ENCODE data around the gene TAL2. TPM values are rescaled to one million over a fixed set of nuclear protein-coding genes. Genes with fewer than 3 reads are reported as not detected.

TAL2 gene
- total RNA-seq, 4 donors from 2014 or later, result not detected

DNA sequence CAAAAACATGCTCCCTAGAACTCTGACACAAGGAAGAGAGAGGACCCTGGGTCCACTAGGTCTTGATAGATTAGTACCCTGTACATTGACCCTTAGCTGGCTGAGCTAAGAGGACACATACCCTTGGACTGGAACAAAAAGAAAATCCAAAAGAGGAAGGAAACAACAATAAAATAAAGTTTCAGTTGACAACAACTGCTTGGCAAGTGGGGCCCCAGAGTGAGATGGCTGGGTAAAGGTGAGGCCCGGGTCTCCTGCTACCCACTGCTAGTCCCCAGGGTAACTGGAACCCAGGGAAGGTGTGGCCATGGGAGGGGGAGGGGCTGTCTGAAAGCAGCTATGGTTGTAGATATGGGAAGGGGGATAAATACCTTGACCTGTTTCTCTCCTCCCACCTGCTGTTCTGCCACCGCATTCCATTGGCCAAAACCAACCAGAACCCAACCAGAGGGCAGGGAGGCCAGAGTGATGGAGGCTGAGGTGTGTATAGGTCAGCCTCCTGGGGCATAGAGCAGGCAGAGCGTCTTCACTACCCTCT, 11.7 kb downstream of the TAL2 start:
- TF ChIP-seq, protein P1, sequence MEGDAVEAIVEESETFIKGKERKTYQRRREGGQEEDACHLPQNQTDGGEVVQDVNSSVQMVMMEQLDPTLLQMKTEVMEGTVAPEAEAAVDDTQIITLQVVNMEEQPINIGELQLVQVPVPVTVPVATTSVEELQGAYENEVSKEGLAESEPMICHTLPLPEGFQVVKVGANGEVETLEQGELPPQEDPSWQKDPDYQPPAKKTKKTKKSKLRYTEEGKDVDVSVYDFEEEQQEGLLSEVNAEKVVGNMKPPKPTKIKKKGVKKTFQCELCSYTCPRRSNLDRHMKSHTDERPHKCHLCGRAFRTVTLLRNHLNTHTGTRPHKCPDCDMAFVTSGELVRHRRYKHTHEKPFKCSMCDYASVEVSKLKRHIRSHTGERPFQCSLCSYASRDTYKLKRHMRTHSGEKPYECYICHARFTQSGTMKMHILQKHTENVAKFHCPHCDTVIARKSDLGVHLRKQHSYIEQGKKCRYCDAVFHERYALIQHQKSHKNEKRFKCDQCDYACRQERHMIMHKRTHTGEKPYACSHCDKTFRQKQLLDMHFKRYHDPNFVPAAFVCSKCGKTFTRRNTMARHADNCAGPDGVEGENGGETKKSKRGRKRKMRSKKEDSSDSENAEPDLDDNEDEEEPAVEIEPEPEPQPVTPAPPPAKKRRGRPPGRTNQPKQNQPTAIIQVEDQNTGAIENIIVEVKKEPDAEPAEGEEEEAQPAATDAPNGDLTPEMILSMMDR (IDR thresholded peaks at IDR 0.05), result no peak
- TF ChIP-seq POLR2A (IDR thresholded peaks at IDR 0.05), result no peak
- Histone ChIP-seq H3K4me3 (replicated peaks in 1 of 3) (no peak overlapping the region), H3K27me3 (no peaks in the 10 kb centered on the region), H3K9me3 (no peaks in the 10 kb centered on the region), H3K27ac (no peak overlapping the region), H3K4me1 (no peaks in the 10 kb centered on the region), H3K36me3 (no peaks in the 10 kb centered on the region)
- DNase-seq, result no peak
- intact Hi-C loops (cut with DNase I), result no loop called here
- WGBS, 2 donors, result 80 to 85% methylated on average over 3 of the region's 3 CpGs

DNA sequence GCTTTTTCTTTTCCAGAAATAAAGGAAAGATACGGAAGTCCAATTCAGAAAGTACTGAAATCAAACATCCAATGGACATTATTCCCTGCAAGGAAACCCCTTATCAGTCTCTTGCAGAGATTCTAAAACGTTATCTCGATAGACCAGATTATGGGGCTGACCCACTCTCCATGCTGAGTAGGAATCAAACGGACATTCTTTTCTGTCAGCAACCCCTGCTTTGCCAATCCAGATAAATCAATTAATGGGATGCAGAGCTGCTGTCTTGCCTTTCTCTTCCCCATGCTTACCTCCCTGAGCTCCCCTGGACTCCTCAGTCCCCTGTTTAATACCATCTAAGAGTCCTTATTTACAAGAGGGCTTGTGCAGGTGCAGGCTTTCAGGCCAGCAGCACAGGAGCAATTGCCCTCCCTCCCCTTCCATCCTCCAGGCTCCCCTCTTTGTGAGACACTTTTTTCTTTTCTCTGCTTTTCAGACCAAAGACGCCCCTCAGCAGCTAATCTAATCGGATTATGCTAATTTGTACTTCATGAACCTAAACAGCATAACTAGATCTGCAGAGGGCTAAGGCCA, 14.2 kb downstream of the TAL2 start:
- H3K9me3 ChIP-seq, result no peaks in the 10 kb centered on the region
- WGBS, 2 donors, result 62 to 63% methylated on average over 6 of the region's 6 CpGs
- no peaks in the 10 kb centered on the region for H3K36me3 ChIP-seq
- intact Hi-C loops (cut with DNase I), result no loop called here
- no peak overlapping the region for H3K4me3 ChIP-seq (replicated peaks in 1 of 3)
- TF ChIP-seq, protein P1 (IDR thresholded peaks at IDR 0.05), result no peak
- TF ChIP-seq POLR2A (IDR thresholded peaks at IDR 0.05), result no peak
- no peaks in the 10 kb centered on the region for H3K4me1 ChIP-seq
- no peak for DNase-seq
- H3K27ac ChIP-seq, result no peak overlapping the region
- H3K27me3 ChIP-seq, result no peaks in the 10 kb centered on the region

DNA sequence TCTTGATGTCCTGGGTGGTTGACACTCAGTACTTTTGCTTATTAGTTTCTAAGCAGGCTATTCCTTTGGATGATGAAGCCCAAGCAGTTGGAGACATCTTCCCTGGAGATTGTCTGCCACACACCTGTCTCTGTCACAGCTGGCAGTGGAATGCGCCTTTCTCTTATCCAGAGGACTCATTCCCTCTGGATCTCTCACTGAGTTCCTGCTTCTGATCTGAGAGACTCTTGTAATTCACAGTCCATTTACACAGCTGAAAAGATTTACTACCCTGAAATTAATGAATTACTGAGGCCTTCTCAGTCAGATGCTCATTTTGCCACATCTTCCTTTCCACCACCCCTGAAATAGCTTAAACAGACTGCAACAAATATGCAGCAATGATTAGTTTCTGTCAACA, 15.9 kb downstream of the TAL2 start:
- TF ChIP-seq, protein P1 (IDR thresholded peaks at IDR 0.05), result no peak
- no peak for TF ChIP-seq POLR2A (IDR thresholded peaks at IDR 0.05)
- Histone ChIP-seq H3K27me3 (no peaks in the 10 kb centered on the region), H3K4me3 (replicated peaks in 1 of 3) (no peak overlapping the region), H3K9me3 (no peaks in the 10 kb centered on the region), H3K4me1 (no peaks in the 10 kb centered on the region), H3K36me3 (no peaks in the 10 kb centered on the region), H3K27ac (no peak overlapping the region)
- WGBS, 2 donors, result 90 to 96% methylated on average over 1 of the region's 1 CpG
- intact Hi-C loops (cut with DNase I), result no loop called here
- no peak for DNase-seq

DNA sequence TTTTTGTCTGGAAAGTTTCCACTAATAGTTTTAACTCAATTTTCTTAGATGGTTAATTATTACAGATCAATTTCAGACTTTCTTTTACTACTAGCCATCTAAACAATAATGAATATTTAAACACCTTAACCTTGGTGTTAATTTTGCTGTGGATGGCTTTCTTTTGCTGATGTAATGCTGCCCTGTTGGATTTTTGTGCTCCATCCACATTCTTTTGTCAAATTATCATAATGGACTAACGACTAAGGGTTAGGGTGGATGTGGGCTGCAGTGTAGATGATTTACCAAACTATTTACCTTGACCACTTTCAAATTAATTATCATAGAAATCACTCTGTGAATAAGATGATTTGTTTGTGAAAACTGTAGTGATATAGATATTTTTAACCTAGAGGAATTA, 16.5 kb downstream of the TAL2 start:
- TF ChIP-seq POLR2A (IDR thresholded peaks at IDR 0.05), result no peak
- TF ChIP-seq, protein P1 (IDR thresholded peaks at IDR 0.05), result no peak
- H3K9me3 ChIP-seq, result no peaks in the 10 kb centered on the region
- no peak for DNase-seq
- H3K27ac ChIP-seq, result no peak overlapping the region
- no peaks in the 10 kb centered on the region for H3K36me3 ChIP-seq
- no peaks in the 10 kb centered on the region for H3K27me3 ChIP-seq
- H3K4me1 ChIP-seq, result no peaks in the 10 kb centered on the region
- intact Hi-C loops (cut with DNase I), result no loop called here
- 59 to 60% methylated on average over 1 of the region's 1 CpG for WGBS, 2 donors
- H3K4me3 ChIP-seq (replicated peaks in 1 of 3), result no peak overlapping the region

DNA sequence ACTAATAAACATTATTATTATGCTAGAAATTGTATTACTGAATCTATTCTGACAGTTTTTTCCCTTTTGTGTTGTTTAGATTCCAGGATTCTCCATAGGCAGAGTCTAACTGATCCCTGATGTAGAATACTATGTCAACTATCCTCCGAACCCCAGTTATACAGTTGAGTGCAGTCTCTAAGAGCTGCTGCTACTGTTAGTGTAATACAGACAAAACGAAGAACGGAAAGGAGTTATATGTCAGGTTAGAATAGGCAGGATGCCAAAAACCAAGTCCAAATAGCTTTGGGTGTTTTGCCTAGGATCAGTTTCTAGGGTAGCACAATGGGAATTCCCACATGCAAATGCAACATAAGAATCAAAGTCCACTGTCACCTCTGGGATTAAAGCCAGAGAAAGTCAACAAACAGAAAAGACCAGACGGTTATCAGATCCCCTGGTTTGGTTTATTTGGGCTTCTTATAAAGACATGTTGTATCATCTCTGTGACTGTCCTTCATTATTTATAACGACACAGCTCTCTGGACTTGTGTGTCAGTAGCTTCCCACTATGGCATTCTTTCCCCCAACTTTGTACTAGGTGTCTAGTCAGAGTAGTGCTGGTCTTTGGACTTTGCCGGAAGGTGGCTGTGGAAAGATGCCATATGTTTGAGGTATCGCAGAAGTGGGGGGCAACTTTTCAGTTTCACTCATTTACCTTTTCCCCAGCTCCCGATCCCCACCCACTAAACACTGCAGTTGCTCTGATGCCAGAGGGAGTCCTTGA, 17.2 kb downstream of the TAL2 start:
- no peak overlapping the region for H3K4me3 ChIP-seq (replicated peaks in 1 of 3)
- 69 to 72% methylated on average over 8 of the region's 8 CpGs for WGBS, 2 donors
- no peak for TF ChIP-seq POLR2A (IDR thresholded peaks at IDR 0.05)
- TF ChIP-seq, protein P1 (IDR thresholded peaks at IDR 0.05), result no peak
- no peaks in the 10 kb centered on the region for H3K4me1 ChIP-seq
- intact Hi-C loops (cut with DNase I), result no loop called here
- no peaks in the 10 kb centered on the region for H3K36me3 ChIP-seq
- no peaks in the 10 kb centered on the region for H3K9me3 ChIP-seq
- H3K27me3 ChIP-seq, result no peaks in the 10 kb centered on the region
- DNase-seq, result no peak
- no peak overlapping the region for H3K27ac ChIP-seq
